ENCODE data around the gene TMEM98.
A peak's percentile ranks its signal among the peaks of the same experiment; 100 is the strongest.
"Not testable (repeated sequence)": the region's sequence is repeated elsewhere in the genome, so short reads cannot be mapped to it uniquely, and the experiment has no call there.

The TMEM98 gene

DNA sequence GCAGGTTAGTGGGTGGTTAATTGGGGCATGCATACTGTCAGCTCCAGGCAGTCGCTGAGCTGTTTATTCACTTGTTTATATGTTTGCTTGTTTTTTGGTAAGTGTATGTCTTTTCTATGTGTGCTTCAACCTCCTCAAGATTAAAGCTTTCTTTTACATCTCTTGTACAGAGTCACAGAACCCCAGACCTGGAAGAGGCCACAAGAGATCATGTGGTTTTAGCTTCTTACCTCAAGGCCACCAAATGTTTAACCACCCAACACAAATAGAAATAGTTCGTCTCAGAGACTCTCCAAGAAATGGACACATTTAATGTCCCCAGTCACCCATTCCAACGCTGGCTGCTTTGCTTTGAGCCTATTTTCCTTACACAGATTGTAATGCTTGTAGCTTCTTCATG lies 11.8 kb upstream of the TMEM98 start:
- no peak for DNase-seq

DNA sequence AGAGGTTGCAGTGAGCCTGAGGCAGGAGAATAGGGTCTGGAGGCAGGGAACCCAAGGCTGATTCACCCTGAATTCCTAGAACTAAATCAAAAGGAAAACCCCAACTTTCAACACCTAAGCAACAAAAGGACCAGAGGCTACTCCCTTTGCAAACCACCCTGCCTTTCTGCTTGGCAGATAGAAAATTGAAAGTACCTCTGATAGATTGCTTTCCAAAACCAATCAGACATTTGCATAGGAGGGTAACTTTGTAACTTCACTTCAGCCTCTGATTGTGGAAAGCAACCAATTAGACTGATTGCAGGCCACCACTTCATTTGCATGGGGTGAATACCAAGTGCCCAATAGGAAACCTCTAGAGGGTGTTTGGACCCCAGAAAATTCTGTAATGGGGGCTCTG lies 10.9 kb upstream of the TMEM98 start:
- DNase-seq: no peak

DNA sequence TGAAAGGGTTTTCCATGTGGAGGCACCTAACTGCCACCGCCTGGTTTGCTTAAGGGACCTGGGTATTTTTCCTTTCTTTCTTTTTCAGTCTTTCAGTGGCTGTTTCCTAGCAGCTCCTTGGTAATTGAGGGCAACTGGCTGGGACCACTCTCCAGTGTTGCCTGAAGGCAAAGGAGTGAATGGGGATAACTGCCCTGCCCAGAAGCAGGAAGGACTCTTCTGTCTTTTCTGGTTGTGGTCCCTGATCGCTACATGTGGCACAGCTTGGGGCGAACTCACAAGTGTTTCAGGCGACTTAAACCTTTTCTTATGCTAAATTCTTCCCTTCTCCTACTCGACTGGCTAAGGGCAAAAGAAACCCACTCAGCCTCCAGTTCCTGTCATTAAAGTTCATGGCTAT lies 10.1 kb upstream of the TMEM98 start:
- DNase-seq: no peak

DNA sequence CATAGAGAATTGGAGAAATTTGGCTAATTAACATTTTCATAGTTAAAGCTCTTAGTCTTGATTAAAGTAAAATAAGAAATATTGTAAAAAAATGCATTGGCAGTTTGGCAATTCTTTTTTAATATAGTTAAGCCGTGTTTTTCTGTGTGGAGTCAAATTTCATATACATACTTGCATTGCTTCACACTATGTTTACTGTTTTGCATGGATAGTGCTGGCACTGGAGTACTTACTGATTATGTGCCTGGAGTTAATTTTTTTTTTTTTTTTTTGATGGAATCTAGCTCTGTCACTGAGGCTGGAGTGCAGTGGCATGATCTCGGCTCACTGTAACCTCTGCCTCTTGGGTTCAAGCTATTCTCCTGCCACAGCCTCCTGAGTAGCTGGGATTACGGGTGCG lies 8.1 kb upstream of the TMEM98 start:
- not testable (repeated sequence) for DNase-seq

DNA sequence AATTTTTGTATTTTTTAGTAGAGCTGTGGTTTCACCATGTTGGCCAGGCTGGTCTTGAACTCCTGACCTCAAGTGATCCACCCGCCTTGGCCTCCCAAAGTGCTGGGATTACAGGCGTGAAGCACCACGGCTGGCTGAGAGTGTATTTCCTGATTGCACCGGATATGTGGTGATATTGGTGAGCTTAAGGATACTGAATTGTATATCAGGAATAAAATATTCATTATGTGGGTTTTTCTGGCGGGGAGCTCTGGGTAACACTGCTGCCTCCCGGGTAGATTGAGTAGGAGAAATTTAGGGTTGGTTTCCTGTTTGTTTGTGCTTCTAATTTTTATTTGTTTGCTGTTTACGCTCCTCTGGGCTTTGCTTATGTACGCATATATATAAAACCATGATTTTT lies 7.7 kb upstream of the TMEM98 start:
- no peak for DNase-seq

DNA sequence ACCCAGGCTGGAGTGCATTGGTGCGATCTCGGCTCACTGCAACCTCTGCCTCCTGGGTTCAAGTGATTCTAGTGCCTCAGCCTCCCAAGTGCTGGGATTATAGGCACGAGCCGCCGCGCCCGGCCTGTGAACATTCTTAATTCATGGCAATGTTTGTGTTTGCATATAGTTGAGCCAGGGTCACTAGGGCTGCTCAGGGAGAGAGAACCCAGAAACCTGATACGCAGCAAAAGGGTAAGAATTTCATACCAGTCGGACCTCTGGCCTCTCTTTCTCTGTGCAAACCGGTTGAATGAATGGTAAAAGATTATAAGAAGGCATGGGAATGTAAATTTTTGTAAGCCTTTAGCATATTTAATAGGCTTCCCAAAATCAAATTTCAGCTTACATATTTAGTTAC lies 6.9 kb upstream of the TMEM98 start:
- no peak for DNase-seq

DNA sequence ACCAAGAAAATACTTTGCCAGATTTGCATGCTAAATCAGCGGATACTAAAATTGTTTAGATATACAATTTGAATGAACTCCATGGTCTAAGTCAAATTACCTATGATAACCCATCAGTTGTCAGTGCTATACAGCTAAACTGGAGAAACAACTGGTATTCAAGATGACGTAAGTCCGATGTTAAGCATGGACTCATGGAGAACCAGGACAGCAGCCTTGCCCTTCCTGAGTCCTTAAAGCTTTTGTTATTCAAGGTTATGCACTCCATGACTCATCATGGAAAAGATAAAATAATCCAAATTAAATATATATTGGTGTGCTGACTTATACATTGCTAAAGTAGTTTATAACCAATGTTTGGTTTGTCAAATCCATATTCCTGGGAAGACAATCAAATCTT lies 4.0 kb upstream of the TMEM98 start:
- DNase-seq: not testable (repeated sequence)

DNA sequence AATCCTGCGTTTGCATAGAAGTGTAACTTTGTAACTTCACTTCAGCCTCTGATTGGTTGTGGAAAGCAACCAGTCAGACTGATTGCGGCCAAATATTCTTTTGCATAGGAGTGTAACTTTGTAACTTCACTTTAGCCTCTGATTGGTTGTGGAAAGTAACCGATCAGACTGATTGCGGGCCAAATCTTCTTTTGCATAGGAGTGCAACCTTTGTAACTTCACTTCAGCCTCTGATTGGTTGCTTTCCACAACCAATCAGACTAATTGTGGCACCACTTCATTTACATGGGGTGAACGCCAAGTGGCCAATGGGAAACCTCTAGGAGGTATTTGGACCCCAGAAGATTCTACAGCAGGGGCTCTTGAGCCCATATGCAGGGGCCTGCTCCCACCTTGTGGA lies 1.8 kb upstream of the TMEM98 start:
- DNase-seq: no peak

DNA sequence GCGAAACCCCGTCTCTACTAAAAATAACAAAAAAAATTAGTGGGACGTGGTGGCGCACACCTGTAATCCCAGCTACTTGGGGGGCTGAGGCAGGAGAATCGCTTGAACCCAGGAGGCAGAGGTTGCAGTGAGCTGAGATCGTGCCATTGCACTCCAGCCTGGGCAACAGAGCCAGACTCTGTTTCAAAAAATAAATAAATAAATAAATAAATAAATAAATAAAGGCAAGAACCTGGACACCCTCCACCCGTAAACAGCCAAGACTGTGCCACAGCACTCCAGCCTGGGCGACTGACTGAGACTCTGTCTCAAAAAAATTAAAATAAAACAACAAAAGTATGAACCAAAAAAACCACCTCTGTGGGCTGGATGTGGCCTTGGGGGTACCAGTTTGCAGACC lies 1.2 kb upstream of the TMEM98 start:
- not testable (repeated sequence) for DNase-seq

DNA sequence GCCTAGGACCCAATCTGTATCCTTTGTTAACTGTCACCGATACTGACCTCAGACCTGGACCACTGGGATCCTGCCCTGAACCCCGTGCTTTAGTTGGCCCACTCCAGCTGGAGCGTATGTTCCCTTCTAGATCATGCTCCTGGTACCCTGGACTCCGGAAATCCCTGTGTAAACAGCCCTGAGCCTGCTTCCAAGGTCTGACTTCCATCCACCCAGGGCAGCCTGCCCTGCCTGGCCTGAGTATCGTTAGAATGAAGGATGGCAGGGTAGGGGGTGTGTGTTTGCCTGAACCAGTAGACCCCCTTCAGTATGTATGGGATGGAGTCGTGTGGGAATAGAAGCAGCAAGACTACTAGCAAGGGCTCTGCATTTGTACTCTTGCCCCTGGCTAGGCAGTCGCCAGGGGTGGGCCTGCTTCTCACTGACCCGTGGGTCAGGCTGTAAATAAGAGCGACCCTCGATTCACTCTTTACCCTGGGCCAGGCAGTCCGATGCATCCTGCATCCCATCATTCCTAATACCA lies 691 bp upstream of the TMEM98 start:
- no peak for DNase-seq

DNA sequence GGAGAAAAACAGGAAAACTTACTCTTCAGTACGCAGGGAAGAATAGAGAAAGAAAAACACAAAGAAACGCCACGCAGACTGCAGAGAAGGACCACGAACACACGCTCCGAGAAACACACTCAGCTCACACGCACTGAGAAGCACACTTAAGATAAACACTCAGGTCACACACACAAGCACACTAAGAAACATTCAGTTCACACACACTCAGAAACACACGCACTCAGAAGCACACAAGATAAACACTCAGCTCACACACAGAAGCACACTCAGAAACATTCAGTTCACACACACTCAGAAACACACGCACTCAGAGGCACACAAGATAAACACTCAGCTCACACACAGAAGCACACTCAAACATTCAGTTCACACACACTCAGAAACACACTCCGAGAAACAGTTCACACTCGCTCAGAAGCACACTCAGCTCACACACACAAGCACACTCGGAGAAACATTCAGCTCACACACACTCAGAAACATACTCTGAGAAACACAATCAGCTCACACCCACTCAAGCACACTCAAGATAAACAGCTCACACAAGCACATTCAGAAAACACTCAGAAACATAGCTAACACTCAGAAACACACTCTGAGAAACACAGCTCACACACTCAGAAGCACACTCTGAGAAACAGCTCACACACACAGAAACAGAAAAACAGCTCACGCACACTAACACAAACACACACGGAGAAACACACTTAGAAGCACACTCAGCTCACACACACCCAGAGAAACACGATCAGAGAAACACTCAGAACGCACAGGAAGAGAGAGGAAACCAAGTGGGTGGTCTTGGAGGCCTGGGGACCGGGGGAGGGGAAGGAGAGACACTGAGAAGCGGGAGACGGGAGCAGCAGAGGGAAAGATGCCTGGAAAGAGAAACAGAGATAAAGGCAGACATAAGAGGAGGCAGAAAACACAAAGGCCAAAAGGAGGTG lies 908 bp downstream of the TMEM98 start:
- no peak for DNase-seq

DNA sequence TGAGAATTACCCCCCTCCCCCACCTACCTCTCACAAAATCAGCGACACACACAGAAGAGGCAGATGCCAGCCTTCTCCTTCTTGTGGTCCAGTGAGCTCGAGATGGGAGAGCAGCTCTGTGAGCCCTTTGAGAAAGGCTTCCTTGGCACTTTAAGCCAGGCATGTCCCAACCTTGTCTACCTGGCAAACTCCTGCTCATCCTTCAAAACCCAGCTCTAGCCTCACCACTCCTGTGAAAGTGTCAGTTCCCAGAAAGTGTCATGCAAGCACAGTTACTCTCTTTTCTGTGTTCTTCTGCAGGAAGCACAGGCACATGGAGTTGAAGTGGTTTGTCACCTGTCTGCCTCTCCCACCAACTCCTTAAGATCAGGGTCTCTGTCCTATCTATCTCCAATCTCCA lies 1.6 kb downstream of the TMEM98 start:
- DNase-seq: no peak

DNA sequence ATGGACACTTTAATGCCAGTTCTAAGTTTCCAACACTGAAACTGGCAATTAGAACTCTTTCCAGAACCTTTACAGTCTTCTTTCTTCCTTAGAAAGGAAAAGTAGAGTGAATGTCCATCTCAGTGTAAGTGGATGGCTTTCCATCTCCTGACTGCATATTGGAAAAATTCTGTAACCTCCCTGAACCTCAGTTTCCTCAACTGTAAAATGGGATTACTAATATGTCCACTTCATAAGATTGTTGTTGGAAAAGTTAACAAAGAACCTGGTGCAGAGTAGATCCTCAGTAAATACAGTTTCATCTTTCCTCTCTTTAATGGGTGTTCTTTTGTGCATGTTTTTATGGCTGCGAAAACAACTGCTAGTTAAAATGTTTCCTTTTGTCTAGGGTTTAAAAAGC lies 2.6 kb downstream of the TMEM98 start:
- no peak for DNase-seq

DNA sequence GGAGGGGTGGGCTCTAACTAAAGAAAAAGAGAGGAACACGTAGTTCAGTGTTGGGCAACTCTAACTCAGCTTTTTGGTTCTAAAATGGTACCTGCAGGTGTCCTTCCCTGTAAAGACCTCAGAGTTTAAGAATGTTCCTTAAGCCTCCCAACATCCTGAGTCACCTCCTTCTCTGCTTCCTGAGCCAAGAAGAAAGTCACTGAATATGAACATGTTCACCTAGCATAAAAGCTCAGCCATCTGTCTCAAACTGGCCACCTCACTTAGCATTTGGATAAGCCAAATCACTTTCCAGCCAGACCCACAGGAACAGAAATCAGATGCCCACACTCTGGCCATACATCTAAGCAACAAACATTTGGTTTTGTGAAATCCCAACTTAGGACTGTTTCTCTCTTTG lies 3.7 kb downstream of the TMEM98 start:
- no peak for DNase-seq

DNA sequence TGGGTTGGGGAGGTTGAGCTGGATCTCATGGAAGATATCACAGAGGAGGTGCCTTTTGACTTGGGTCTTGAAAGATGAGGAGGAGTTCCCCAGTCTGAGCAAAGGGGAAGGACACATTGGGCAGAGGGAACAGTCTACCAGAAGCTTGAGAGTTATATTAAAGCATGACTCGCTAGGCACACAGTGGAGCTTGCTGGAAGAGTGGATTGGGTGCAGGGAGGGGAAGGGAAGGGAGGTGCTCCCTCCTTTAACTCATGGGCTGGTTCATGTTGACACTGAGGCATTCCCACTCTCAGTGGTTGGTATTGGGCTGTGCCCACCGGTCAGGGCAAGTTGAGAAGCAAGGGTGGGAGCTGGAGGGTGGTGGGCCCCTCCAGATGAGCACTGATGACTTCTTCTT lies 5.9 kb downstream of the TMEM98 start:
- DNase-seq: no peak

DNA sequence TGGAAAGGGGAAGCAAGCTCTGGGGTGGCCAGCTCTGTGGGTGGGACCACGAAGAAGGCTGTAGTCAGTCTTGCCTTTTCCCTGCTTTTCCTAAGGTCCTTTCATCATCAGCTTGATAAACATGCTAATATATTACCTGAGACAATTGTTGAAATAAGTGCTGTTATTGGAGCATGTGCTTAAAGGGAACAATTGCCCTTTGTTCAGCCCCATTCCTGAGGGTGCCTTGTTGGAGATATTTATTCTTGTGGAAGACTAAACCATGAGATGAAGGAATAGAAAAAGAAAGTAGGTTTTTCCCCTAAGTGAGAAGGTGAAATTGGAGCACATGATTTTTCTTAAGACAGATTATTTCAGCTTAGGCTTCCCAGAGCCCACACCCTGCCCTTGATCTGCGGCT lies 7.8 kb downstream of the TMEM98 start:
- no peak for DNase-seq

DNA sequence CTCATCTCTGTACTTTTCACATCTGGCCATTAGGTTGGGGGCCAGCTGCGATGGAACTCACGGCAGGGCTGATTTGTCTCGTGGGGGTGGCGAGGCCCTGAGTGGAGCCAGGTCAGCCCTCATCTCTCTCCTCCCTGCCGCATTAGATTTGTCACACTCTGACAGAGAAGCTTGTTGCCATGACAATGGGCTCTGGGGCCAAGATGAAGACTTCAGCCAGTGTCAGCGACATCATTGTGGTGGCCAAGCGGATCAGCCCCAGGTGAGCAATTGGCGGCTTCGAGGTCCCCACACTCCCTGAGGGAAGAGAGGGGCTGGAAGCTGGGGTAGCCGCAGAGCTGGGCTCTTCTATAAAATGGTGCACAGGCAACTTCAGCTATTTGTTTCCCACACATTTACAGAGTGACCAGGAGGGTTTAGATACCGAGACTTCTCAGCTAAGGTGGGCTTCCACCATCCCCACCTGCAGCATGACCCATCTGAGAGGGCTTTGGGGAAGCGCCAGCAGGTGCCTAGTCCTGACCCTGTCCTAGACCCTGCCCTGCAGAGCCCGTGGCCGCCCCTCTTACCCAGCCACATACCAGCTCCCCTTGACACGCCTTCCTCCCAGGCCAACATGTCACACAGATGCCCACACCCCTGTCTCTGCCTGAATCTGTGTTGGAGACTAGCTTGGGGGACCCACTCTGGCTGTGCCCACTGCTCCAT lies 8.4 kb downstream of the TMEM98 start:
- no peak for DNase-seq

DNA sequence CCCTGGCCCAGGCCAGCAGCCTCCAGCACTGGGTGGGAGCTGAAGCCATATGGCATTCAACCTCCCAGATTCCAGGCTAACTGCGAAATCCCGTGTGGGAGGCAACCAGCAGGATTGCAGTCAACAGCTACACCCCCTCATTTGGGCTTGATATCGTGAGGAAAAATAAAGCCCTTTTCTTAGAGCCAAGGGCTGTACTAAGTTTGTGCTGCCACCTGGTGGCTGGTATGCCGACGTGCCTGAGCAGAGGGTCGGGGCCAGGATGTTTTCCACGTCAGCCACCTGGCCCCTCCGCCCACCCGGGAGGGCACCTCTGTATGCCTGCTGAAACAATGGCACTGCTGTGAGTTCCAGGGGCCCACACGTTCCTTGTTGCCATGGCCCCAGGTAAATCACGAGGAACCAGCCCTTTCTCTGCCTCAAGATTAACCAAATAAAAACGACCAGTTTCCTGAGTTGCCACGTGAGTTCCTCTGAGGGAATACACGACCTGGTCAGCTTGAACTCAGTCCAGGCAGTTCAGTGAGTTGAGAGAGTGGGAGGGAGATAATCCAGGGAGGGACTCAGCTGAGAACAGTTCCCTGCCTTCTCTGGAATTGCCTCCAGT lies 9.0 kb downstream of the TMEM98 start:
- DNase-seq: peak; percentile 55

DNA sequence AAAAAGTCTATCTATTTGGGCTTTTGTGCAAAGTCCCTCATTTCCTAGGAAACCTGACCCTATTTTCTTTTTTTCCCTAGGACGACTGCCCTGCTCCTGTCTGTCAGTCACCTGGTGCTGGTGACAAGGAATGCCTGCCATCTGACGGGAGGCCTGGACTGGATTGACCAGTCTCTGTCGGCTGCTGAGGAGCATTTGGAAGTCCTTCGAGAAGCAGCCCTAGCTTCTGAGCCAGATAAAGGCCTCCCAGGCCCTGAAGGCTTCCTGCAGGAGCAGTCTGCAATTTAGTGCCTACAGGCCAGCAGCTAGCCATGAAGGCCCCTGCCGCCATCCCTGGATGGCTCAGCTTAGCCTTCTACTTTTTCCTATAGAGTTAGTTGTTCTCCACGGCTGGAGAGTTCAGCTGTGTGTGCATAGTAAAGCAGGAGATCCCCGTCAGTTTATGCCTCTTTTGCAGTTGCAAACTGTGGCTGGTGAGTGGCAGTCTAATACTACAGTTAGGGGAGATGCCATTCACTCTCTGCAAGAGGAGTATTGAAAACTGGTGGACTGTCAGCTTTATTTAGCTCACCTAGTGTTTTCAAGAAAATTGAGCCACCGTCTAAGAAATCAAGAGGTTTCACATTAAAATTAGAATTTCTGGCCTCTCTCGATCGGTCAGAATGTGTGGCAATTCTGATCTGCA lies 12.9 kb downstream of the TMEM98 start:
- no peak for DNase-seq

DNA sequence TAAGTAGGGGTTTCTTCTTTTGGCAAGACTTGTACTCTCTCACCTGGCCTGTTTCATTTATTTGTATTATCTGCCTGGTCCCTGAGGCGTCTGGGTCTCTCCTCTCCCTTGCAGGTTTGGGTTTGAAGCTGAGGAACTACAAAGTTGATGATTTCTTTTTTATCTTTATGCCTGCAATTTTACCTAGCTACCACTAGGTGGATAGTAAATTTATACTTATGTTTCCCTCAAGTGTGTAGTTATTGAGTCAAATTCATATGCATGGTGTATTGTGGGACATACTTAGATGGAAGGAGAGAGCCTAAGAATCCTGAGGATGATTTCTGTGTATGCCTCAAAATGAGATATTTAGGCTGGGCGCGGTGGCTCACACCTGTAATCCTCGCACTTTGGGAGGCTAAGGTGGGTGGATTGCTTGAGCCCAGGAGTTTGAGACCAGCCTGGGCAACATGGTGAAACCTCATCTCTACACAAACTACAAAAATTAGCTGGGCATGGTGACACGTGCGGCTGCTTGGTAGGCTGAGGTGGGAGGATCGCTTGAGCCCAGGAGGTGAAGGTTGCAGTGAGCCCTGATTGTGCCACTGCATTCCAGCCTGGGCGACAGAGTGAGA lies 13.6 kb downstream of the TMEM98 start:
- DNase-seq: no peak

DNA sequence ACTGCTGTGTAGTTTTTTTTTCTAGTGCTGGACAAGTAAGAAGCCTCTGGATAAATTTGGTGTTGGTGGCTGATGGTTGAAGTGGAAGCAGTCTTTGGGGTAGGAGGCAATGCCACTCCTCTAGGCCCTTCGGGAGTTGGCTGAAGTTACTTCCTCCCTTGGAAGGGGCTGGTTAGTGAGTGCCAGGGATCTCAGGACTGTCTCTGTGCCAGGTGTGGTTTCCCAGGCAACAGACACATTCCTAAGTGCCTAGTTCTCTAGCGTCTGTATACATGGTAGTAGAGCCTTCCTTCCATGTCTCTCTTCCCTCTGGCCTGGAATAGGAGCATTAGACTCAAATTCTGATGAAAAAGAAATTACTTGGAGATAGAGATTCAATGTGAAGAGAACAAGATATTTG lies 15.3 kb downstream of the TMEM98 start:
- DNase-seq: no peak

DNA sequence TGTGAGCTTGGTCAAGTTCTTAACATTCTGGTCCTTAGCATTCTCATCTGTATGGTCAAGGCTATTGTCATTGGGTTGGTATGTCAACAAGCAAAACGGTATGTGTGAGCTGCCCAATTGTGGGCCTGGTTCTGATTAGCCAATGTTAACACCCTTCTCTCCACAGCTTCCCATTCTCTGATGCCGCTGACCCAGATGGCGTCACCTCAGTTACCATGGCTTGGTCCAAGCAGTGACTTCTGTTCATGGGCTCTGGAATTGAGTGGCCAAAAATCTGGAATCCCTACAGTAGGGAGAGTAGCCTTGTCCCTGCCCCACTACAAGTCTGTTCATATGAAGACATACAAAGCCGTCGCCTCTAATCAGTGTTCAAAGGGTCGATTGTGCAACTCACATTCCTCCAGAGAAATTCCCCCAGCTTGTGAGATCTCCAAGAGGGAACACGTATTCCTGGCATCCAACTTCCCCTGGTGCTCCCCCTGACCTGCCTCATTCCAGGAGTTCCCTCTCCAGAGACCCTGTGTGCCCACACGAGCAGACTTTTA lies 15.8 kb downstream of the TMEM98 start:
- no peak for DNase-seq

All from NCI-H345 (cell line).